Stimulated activated naive B cell treated with anti-CD40 and anti-IgM and Interleukin-4, amounts not matched to agents 10 μg/mL and 1 μg/mL and 100 μg/mL, for 72 hours (primary cell): ENCODE results near the gene ALS2.
"Not testable (repeated sequence)": the region's sequence is repeated elsewhere in the genome, so short reads cannot be mapped to it uniquely, and the experiment has no call there.

ENCODE experiments used
- ATAC-seq, 2 donors: fragments of 150-1000 bp; cut with Tn5 transposase; replicated peaks; 2 replicates each; pipeline ENCODE4 v1.10.0; 2021; ENCODE audit warnings: moderate library complexity in 1 of 2
- DNase-seq: peaks from one replicate; pipeline ENCODE4 v3.0.0; 2021
- H3K27ac Mint-ChIP-seq: one replicate; pipeline ENCODE4 v1.8.0; 2022; ENCODE audit warnings: mild to moderate bottlenecking, mixed read lengths
- H3K27me3 Mint-ChIP-seq, 2 donors: one replicate each; pipeline ENCODE4 v1.8.0; 2022; ENCODE audit warnings: mixed read lengths in 2 of 2
- H3K36me3 Mint-ChIP-seq, 2 donors: one replicate each; pipeline ENCODE4 v1.8.0; 2022; ENCODE audit warnings: mixed read lengths in 2 of 2, mild to moderate bottlenecking in 1 of 2
- H3K4me1 Mint-ChIP-seq, 2 donors: one replicate each; pipeline ENCODE4 v1.8.0; 2022; ENCODE audit warnings: mixed read lengths in 2 of 2, mild to moderate bottlenecking in 1 of 2
- H3K4me3 Mint-ChIP-seq, 2 donors: one replicate each; pipeline ENCODE4 v1.8.0; 2022; ENCODE audit warnings: mild to moderate bottlenecking in 2 of 2, mixed read lengths in 2 of 2, moderate library complexity in 1 of 2
- H3K9me3 Mint-ChIP-seq, 2 donors: one replicate each; pipeline ENCODE4 v1.8.0; 2022; ENCODE audit warnings: mixed read lengths in 2 of 2, mild to moderate bottlenecking in 1 of 2

The ALS2 gene

GRCh38 chr2:201798914-201799285 lies 18.2 kb upstream of the ALS2 start:
- H3K9me3 Mint-ChIP-seq, DNase-seq, H3K4me1 Mint-ChIP-seq, H3K4me3 Mint-ChIP-seq, ATAC-seq, H3K27ac Mint-ChIP-seq, H3K36me3 Mint-ChIP-seq: not testable (repeated sequence)
- H3K27me3 Mint-ChIP-seq, result peaks cover 9 to 20% of the 10 kb centered on the region in 2 donors

- no peaks in the 10 kb centered on the region for H3K9me3 Mint-ChIP-seq
- no peaks in the 10 kb centered on the region for H3K4me1 Mint-ChIP-seq
- peaks cover 7 to 20% of the 10 kb centered on the region in 2 donors for H3K27me3 Mint-ChIP-seq
- ATAC-seq (no peak), DNase-seq (no peak)
- no peak overlapping the region for H3K27ac Mint-ChIP-seq
- H3K4me3 Mint-ChIP-seq, result no peak overlapping the region
- H3K36me3 Mint-ChIP-seq, result no peaks in the 10 kb centered on the region
Measured at GRCh38 chr2:201798252-201798913, 17.6 kb upstream of the ALS2 start.

DNA sequence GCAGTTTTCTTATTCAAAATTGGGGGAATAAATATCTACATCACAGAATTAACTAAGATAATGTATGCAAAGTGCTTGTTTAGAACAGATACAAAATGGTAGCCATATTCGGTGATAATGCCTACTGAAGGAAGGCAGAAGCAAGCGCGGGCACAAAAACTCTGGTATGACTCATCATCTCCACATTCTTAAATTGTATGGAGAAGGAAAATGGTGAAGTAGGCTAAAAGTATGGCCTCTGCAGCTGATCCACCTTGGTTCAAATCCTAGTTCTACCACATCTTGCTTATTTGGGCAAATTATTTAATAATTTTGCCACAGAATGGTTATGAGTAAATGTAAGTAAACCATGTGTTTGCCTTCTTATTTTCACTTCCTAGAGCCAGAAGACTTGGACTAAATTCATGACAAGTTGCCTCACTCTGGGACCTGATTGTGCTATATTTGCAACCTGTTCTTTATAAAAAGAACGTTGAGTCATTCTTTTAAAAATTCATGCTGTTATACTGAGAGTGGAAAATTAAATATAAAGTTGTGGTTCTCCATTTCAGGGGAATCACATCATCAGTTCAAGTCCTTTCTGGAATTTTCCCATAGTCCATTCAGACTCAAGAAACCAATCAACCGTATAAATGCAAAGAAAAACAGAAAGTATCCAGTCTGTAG lies 16.6 kb upstream of the ALS2 start:
- Mint-ChIP-seq H3K27ac (no peak overlapping the region), H3K27me3 (peaks cover 9 to 19% of the 10 kb centered on the region in 2 donors), H3K4me1 (no peaks in the 10 kb centered on the region), H3K9me3 (no peaks in the 10 kb centered on the region), H3K4me3 (no peak overlapping the region), H3K36me3 (no peaks in the 10 kb centered on the region)
- no peak for ATAC-seq
- DNase-seq, result no peak

- Mint-ChIP-seq H3K27ac (no peak overlapping the region), H3K27me3 (peaks cover 6 to 21% of the 10 kb centered on the region in 2 donors), H3K4me3 (no peak overlapping the region), H3K4me1 (no peaks in the 10 kb centered on the region), H3K36me3 (no peaks in the 10 kb centered on the region), H3K9me3 (no peaks in the 10 kb centered on the region)
- DNase-seq (no peak), ATAC-seq (no peak)
Measured at GRCh38 chr2:201796478-201796865, 15.7 kb upstream of the ALS2 start.

- H3K36me3 Mint-ChIP-seq, result no peaks in the 10 kb centered on the region
- H3K4me1 Mint-ChIP-seq, result no peaks in the 10 kb centered on the region
- H3K27ac Mint-ChIP-seq, result no peak overlapping the region
- DNase-seq (no peak), ATAC-seq (no peak)
- no peak overlapping the region for H3K4me3 Mint-ChIP-seq
- peaks cover 6 to 17% of the 10 kb centered on the region in 2 donors for H3K27me3 Mint-ChIP-seq
- H3K9me3 Mint-ChIP-seq, result no peaks in the 10 kb centered on the region
Measured at GRCh38 chr2:201795607-201796477, 15.1 kb upstream of the ALS2 start.

DNA sequence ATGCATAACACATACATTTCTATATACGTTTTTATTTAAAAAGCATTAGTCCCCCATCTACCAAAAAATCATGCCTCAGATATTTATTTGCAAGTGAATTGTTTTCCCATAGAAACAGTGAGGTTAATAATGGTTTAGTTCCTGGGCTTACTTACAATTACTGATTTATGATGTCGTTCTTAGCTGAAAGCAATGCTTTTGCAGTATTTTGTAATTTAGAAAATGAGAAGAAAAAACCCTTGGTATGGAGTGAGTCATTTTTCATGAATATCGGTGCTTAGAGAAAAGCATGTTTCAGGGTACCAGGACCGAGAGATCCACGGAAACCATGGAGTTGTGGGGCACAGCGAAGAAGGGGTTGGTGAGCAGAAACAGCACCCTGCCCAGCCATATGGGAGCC lies 13.6 kb upstream of the ALS2 start:
- no peaks in the 10 kb centered on the region for H3K4me1 Mint-ChIP-seq
- H3K27me3 Mint-ChIP-seq, result peaks cover 11 to 22% of the 10 kb centered on the region in 2 donors
- H3K36me3 Mint-ChIP-seq, result no peaks in the 10 kb centered on the region
- no peak overlapping the region for H3K27ac Mint-ChIP-seq
- H3K4me3 Mint-ChIP-seq, result no peak overlapping the region
- H3K9me3 Mint-ChIP-seq, result no peaks in the 10 kb centered on the region
- DNase-seq (no peak), ATAC-seq (no peak)

DNA sequence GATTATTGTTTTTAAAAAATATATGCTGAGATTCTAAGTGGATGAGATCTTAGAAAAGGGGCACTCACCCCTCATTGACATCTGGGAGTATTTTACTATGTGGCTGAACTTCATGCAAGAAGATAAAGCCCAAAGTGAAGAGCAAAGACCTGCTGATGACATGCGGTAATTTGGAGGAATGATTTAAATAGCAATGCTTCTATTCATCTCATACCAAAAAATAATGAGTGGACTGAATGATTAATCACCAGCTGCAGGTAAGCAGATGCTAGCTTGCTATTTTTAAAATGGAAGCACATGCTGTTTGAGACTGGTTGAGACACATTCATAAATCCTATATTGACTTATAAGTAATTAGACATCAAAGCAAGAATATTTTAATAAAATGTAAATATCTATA lies 12.9 kb upstream of the ALS2 start:
- H3K27me3 Mint-ChIP-seq, result peaks cover 16 to 22% of the 10 kb centered on the region in 2 donors
- no peak overlapping the region for H3K27ac Mint-ChIP-seq
- no peaks in the 10 kb centered on the region for H3K4me1 Mint-ChIP-seq
- H3K9me3 Mint-ChIP-seq, result no peaks in the 10 kb centered on the region
- no peaks in the 10 kb centered on the region for H3K36me3 Mint-ChIP-seq
- DNase-seq (no peak), ATAC-seq (no peak)
- H3K4me3 Mint-ChIP-seq, result no peak overlapping the region

- H3K27ac Mint-ChIP-seq, result no peak overlapping the region
- DNase-seq, result no peak
- no peak overlapping the region for H3K4me3 Mint-ChIP-seq
- H3K27me3 Mint-ChIP-seq, result peaks cover 32 to 37% of the 10 kb centered on the region in 2 donors
- H3K4me1 Mint-ChIP-seq, result no peaks in the 10 kb centered on the region
- no peaks in the 10 kb centered on the region for H3K36me3 Mint-ChIP-seq
- no peaks in the 10 kb centered on the region for H3K9me3 Mint-ChIP-seq
- no peak for ATAC-seq
Measured at GRCh38 chr2:201790989-201791388, 10.3 kb upstream of the ALS2 start.

DNA sequence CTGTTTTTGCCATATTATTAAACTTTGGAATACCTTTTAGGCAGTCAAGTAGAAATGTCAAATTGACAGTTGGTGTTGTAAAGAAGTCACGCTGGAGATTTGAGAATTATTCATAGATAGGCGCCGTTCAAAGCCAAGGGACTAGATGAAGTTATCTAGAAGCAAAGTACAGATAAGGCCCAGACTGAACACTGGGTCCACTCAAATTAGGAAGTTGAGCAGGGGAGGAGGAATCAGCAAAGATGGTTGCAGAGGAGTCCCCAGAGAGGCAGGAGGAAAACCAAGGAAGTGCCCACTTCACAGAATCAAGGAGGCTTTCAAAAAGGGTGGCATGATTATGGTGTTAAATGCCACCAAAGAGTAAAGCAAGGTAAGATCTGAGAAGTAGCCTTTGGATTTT lies 9.6 kb upstream of the ALS2 start:
- no peak overlapping the region for H3K4me3 Mint-ChIP-seq

GRCh38 chr2:201789395-201789794 lies 8.7 kb upstream of the ALS2 start:
- H3K9me3 Mint-ChIP-seq, result no peaks in the 10 kb centered on the region
- H3K27ac Mint-ChIP-seq, result no peak overlapping the region
- ATAC-seq (no peak), DNase-seq (no peak)
- H3K4me3 Mint-ChIP-seq, result no peak overlapping the region
- H3K4me1 Mint-ChIP-seq, result no peaks in the 10 kb centered on the region
- peaks cover 32 to 35% of the 10 kb centered on the region in 2 donors for H3K27me3 Mint-ChIP-seq
- H3K36me3 Mint-ChIP-seq, result no peaks in the 10 kb centered on the region

More for the DNA sequence above, 9.6 kb upstream of the ALS2 start:
- DNase-seq (no peak), ATAC-seq (no peak)
- no peaks in the 10 kb centered on the region for H3K4me1 Mint-ChIP-seq
- no peaks in the 10 kb centered on the region for H3K9me3 Mint-ChIP-seq
- peaks cover 32 to 35% of the 10 kb centered on the region in 2 donors for H3K27me3 Mint-ChIP-seq
- no peaks in the 10 kb centered on the region for H3K36me3 Mint-ChIP-seq
- no peak overlapping the region for H3K27ac Mint-ChIP-seq

- Mint-ChIP-seq H3K9me3 (no peaks in the 10 kb centered on the region), H3K4me1 (no peaks in the 10 kb centered on the region), H3K27me3 (peaks cover 36 to 39% of the 10 kb centered on the region in 2 donors), H3K36me3 (no peaks in the 10 kb centered on the region), H3K4me3 (no peak overlapping the region), H3K27ac (no peak overlapping the region)
- ATAC-seq (no peak), DNase-seq (no peak)
Measured at GRCh38 chr2:201788371-201788770, 7.6 kb upstream of the ALS2 start.

GRCh38 chr2:201786471-201786870 lies 5.7 kb upstream of the ALS2 start:
- Mint-ChIP-seq H3K27me3 (peaks cover 30 to 31% of the 10 kb centered on the region in 2 donors), H3K4me3 (no peak overlapping the region), H3K36me3 (no peaks in the 10 kb centered on the region), H3K4me1 (peaks cover 1 to 5% of the 10 kb centered on the region in 2 donors), H3K27ac (no peak overlapping the region), H3K9me3 (no peaks in the 10 kb centered on the region)
- DNase-seq, result no peak
- ATAC-seq, result no peak

- DNase-seq, result no peak
- H3K4me1 Mint-ChIP-seq, result peaks cover 3 to 8% of the 10 kb centered on the region in 2 donors
- H3K4me3 Mint-ChIP-seq, result no peak overlapping the region
- H3K27ac Mint-ChIP-seq, result no peak overlapping the region
- H3K9me3 Mint-ChIP-seq, result no peaks in the 10 kb centered on the region
- H3K36me3 Mint-ChIP-seq, result no peaks in the 10 kb centered on the region
- no peak for ATAC-seq
- H3K27me3 Mint-ChIP-seq, result peaks cover 27 to 31% of the 10 kb centered on the region in 2 donors
Measured at GRCh38 chr2:201785135-201785534, 4.4 kb upstream of the ALS2 start.

DNA sequence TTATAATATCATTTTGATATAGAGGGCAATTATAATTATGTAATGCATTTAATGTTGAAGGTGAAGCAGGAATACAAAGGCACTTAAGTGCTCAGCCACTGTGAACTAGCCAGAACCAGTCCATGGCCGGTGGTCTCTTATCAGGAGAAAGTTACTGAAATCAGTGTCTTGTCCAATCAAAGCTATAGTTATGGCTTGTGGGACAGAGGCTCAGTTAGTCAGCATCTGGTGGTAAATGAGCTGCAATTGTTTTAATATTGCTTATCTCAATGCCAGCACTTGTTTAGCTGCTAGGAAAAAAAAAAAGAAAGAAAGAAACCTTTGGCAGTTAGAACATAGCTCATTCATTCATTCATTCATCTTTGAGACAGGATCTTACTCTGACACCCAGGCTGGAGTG lies 3.8 kb upstream of the ALS2 start:
- H3K36me3 Mint-ChIP-seq, result no peaks in the 10 kb centered on the region
- no peak overlapping the region for H3K27ac Mint-ChIP-seq
- DNase-seq (no peak), ATAC-seq (no peak)
- H3K4me3 Mint-ChIP-seq, result no peak overlapping the region
- H3K27me3 Mint-ChIP-seq, result peaks cover 24 to 29% of the 10 kb centered on the region in 2 donors
- peaks cover 7 to 14% of the 10 kb centered on the region in 2 donors for H3K4me1 Mint-ChIP-seq
- H3K9me3 Mint-ChIP-seq, result no peaks in the 10 kb centered on the region
